ENCODE measurements around the gene KRTAP21-1. TPM values are rescaled to one million over a fixed set of nuclear protein-coding genes. Genes with fewer than 3 reads are reported as not detected.

The KRTAP21-1 gene
- total RNA-seq, 1 donor from 2014 or later = not detected

DNA sequence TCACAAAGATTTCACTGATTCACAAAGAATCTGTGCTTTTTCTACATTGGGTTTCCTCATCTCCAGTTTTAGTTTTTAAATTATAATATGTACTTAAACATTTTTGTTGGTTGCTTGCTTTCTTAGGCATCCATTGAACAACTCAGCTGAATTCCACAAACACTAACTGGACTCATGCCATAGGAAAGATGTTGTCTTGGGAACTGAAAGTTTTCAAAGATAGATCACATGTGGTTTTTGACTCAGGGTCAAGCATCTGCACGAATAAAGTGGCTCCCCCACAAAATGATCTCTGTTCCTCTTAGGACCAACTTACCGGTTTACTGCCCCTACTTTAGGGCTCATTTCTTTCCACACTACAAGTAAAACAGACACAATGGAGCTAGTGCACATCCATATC is 3.1 kb upstream of the KRTAP21-1 start:
- TF ChIP-seq, protein P1, sequence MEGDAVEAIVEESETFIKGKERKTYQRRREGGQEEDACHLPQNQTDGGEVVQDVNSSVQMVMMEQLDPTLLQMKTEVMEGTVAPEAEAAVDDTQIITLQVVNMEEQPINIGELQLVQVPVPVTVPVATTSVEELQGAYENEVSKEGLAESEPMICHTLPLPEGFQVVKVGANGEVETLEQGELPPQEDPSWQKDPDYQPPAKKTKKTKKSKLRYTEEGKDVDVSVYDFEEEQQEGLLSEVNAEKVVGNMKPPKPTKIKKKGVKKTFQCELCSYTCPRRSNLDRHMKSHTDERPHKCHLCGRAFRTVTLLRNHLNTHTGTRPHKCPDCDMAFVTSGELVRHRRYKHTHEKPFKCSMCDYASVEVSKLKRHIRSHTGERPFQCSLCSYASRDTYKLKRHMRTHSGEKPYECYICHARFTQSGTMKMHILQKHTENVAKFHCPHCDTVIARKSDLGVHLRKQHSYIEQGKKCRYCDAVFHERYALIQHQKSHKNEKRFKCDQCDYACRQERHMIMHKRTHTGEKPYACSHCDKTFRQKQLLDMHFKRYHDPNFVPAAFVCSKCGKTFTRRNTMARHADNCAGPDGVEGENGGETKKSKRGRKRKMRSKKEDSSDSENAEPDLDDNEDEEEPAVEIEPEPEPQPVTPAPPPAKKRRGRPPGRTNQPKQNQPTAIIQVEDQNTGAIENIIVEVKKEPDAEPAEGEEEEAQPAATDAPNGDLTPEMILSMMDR (IDR thresholded peaks at IDR 0.05) = no peak
- intact Hi-C loops (cut with DNase I) = no loop called here

DNA sequence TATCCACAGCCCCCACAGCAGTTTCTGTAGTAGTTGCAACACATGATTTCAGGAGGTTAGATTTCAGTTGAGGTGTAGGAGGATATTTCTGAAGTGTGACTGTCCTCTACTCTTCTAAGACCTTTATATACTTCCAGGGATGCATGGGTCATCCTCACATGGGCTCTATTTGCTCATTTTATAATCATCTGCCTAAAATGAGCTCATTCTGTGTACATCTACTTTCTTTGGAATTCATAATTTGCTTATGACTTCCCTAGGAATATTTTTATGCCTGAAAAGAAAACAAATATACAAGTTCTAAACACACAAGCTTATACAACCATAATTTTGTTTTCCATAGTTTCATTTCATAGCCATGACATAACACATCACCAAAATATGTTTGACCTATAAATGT is 8.1 kb downstream of the KRTAP21-1 start, which contains the start of gene KRTAP21-2:
KRTAP21-2 (minus strand) TSS at position 101 of the 400 bp plus-strand sequence; CDS start at position 44, 57 bp downstream.
- Histone ChIP-seq H3K9me3 (no peaks in the 10 kb centered on the region), H3K4me3 (no peak within 1 kb of the TSS), H3K4me1 (no peaks in the 10 kb centered on the region), H3K27ac (no peak within 1 kb of the TSS), H3K27me3 (no peaks in the 10 kb centered on the region), H3K36me3 (no peaks in the 10 kb centered on the region)
- intact Hi-C loops (cut with DNase I) = no loop called here
- DNase-seq (ENCODE audit: low spot score in 2 of 2) = no peak
- TF ChIP-seq, protein P1 (IDR thresholded peaks at IDR 0.05) = no peak

More for the DNA sequence above, 3.1 kb upstream of the KRTAP21-1 start:
- Histone ChIP-seq H3K4me3 (no peak overlapping the region), H3K9me3 (no peaks in the 10 kb centered on the region), H3K4me1 (no peaks in the 10 kb centered on the region), H3K36me3 (no peaks in the 10 kb centered on the region), H3K27ac (no peak overlapping the region), H3K27me3 (no peaks in the 10 kb centered on the region)
- no peak for DNase-seq (ENCODE audit: low spot score in 2 of 2)

DNA sequence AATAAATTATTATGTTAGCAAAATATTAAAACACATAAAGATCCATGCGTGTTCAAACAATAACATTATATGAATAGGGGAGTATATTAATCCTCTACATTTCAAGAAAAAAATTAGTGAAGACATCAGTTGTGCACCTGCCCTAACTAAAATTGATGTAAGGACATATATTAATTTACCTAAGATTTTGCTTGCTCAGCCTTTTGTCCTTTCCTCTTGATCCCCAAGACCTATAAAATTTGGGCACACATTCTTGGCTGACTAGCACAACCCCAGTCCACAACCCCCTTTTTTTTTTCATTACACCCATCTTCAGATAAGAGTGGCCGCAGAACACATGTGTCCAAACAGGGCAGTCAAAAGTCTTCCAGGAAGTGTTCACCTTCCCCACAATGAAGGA is 14.8 kb downstream of the KRTAP21-1 start:
- H3K4me3 ChIP-seq = no peak overlapping the region
- DNase-seq (ENCODE audit: low spot score in 2 of 2) = no peak
- TF ChIP-seq, protein P1 (IDR thresholded peaks at IDR 0.05) = no peak
- H3K27me3 ChIP-seq = no peaks in the 10 kb centered on the region
- no peaks in the 10 kb centered on the region for H3K9me3 ChIP-seq
- intact Hi-C loops (cut with DNase I) = no loop called here
- H3K27ac ChIP-seq = no peak overlapping the region
- no peaks in the 10 kb centered on the region for H3K4me1 ChIP-seq
- H3K36me3 ChIP-seq = no peaks in the 10 kb centered on the region

DNA sequence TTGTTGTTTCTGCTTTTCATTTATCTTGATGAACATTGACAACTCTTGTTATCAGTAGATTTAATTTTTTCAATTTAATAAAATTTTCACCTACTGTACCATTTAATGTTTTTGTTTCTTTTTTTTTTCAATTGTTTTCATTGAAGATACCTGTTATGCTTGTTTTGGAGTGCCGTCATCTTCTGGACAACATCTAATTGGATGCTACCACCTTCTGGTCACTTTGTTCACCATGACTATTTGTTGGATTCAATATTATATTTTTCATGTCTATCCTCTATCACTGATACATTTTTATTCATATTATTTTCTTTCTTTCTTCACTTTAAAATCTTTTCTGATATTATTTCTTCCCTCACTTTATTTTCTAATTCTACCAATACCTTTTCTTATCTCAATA is 22.2 kb downstream of the KRTAP21-1 start:
- intact Hi-C loops (cut with DNase I) = no loop called here
- no peaks in the 10 kb centered on the region for H3K9me3 ChIP-seq
- H3K36me3 ChIP-seq = no peaks in the 10 kb centered on the region
- TF ChIP-seq, protein P1 (IDR thresholded peaks at IDR 0.05) = no peak
- no peak overlapping the region for H3K27ac ChIP-seq
- no peaks in the 10 kb centered on the region for H3K27me3 ChIP-seq
- DNase-seq (ENCODE audit: low spot score in 2 of 2) = no peak
- no peaks in the 10 kb centered on the region for H3K4me1 ChIP-seq
- no peak overlapping the region for H3K4me3 ChIP-seq

DNA sequence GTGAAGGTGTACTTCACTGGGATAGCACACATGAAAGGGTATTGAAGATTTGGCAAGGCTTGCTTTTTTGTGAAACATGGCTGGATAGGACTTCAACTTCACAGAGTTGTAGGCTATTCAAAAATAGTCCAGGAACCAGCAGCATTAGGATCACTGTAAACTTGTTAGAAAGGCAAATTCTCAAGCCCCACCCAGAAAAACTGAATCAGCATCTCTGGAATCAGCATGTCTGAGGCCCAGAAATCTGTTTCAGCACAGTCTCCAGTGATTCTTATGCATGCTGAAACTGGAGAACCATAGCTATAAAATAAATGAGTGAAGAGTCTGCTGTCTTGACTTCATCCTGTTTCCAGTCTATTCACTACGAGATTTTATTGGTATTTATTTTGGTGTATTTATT is 28.5 kb downstream of the KRTAP21-1 start:
- intact Hi-C loops (cut with DNase I) = no loop called here
- no peak overlapping the region for H3K27ac ChIP-seq
- no peak for DNase-seq (ENCODE audit: low spot score in 2 of 2)

More for the DNA sequence above, 28.5 kb downstream of the KRTAP21-1 start:
- Histone ChIP-seq H3K36me3 (no peaks in the 10 kb centered on the region), H3K4me1 (no peaks in the 10 kb centered on the region), H3K9me3 (no peaks in the 10 kb centered on the region), H3K4me3 (no peak overlapping the region), H3K27me3 (no peaks in the 10 kb centered on the region)
- TF ChIP-seq, protein P1 (IDR thresholded peaks at IDR 0.05) = no peak
